Measurements from ENCODE around the gene KRTAP5-1. TPM values are rescaled to one million over a fixed set of nuclear protein-coding genes. Genes with fewer than 3 reads are reported as not detected.

KRTAP5-1 gene
- total RNA-seq, 1 experiment from 2014 or later, result not detected

DNA sequence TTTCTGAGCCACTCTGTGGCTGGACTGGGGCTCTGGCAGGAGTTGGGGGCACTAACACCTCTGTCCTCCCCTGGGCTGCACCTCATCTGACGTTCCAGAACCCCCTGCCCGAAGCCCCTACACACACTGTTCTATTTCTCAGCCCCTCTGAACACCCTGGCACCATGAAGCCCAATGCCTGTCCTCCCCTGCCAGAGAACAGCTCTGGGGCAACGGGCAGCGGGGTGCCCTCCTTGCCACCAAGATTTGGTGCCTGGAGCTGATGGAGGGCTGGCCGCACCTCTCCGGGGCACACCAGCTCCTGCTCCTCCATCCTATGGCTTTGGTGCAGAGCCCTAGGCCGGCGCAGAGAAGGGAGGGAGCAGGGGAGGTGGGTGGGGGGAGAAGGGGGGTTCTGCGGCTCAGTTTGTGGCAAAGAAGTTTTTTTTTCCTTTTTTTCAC, 29.4 kb downstream of the KRTAP5-1 start:
- Histone ChIP-seq H3K9me2 (ENCODE audit: insufficient read depth) (no peaks in the 10 kb centered on the region), H3K4me3 (replicated peaks in 1 of 2; ENCODE audit: low read depth in 1 of 2, low read length in 2 of 2) (no peak overlapping the region), H3K4me2 (ENCODE audit: low read length) (no peak overlapping the region), H3K79me2 (ENCODE audit: insufficient read depth, low read length) (no peaks in the 10 kb centered on the region), H3K9me3 (ENCODE audit: control insufficient read depth in 1 of 2, insufficient read depth in 1 of 2, low read depth in 1 of 2, low read length in 2 of 2) (no peaks in the 10 kb centered on the region), H3K36me3 (ENCODE audit: control insufficient read depth in 1 of 2, insufficient read depth in 2 of 2, low read length in 2 of 2) (no peaks in the 10 kb centered on the region; a peak in 1 of 4 replicates), H3K4me1 (ENCODE audit: control insufficient read depth in 1 of 2, insufficient read depth in 2 of 2, low read length in 2 of 2) (peaks cover 42 to 44% of the 10 kb centered on the region in 2 experiments), H3K9ac (ENCODE audit: low read length) (no peak overlapping the region), H3K27ac (ENCODE audit: low read depth, low read length) (no peak overlapping the region), H2AFZ (ENCODE audit: low read depth, low read length, poor library complexity, severe bottlenecking) (no peak overlapping the region), H4K20me1 (ENCODE audit: insufficient read depth) (no peaks in the 10 kb centered on the region), H3K27me3 (ENCODE audit: insufficient read depth, low read length) (no peaks in the 10 kb centered on the region)
- ATAC-seq, result no peak
- DNase-seq (ENCODE audit: low read depth, low spot score), result no peak
- BruUV-seq (replicated peaks), result no TSS peak
- ChIA-PET CTCF (interaction anchor here (2.5 kb wide), 1 partner anchor 18 kb away, joined by 13 read pairs; no protein-coding TSS in a partner anchor), POLR2A (interaction anchor here (1.3 kb wide), 1 partner anchor 18 kb away, joined by 5 read pairs; no protein-coding TSS in a partner anchor), RAD21 (ENCODE audit: low non-redundant PET in 1 of 2, low total read pairs in 2 of 2, uncharacterized antibody in 2 of 2, unreplicated experiment in 2 of 2) (no interaction called here)
- TF ChIP-seq SP1 (IDR thresholded peaks at IDR 0.05; ENCODE audit: low read depth) (no peak), EZH2phosphoT487 (IDR thresholded peaks at IDR 0.05; ENCODE audit: borderline replicate concordance) (no peak), JUND (IDR thresholded peaks at IDR 0.05) (no peak), ATF3 (IDR thresholded peaks at IDR 0.05) (no peak), POLR2A (IDR thresholded peaks at IDR 0.05; ENCODE audit: borderline replicate concordance, extremely low read depth, insufficient read depth, insufficient read length) (no peak), YY1 (IDR thresholded peaks at IDR 0.05; ENCODE audit: extremely low read depth, insufficient replicate concordance, low read depth, low read length) (no peak)
- TF ChIP-seq, protein P1, sequence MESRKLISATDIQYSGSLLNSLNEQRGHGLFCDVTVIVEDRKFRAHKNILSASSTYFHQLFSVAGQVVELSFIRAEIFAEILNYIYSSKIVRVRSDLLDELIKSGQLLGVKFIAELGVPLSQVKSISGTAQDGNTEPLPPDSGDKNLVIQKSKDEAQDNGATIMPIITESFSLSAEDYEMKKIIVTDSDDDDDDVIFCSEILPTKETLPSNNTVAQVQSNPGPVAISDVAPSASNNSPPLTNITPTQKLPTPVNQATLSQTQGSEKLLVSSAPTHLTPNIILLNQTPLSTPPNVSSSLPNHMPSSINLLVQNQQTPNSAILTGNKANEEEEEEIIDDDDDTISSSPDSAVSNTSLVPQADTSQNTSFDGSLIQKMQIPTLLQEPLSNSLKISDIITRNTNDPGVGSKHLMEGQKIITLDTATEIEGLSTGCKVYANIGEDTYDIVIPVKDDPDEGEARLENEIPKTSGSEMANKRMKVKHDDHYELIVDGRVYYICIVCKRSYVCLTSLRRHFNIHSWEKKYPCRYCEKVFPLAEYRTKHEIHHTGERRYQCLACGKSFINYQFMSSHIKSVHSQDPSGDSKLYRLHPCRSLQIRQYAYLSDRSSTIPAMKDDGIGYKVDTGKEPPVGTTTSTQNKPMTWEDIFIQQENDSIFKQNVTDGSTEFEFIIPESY (IDR thresholded peaks at IDR 0.05; ENCODE audit: extremely low read depth, insufficient replicate concordance, low read length), result no peak
- intact Hi-C loops (cut with micrococcal nuclease), result loop anchor here (2.0 kb wide), 1 partner anchor 19 kb away; no protein-coding TSS in a partner anchor

All from HCT116 (cell line).